NCI-H187 treated with DMSO at 0.1 percent for 48 hours (cell line): Measurements from ENCODE around the gene MAN1A1.
"Not testable (repeated sequence)": the region's sequence is repeated elsewhere in the genome, so short reads cannot be mapped to it uniquely, and the experiment has no call there.

Experiments
- DNase-seq: peaks from one replicate; lab custom pipeline; 2025; lab: John Stamatoyannopoulos, UW

The MAN1A1 gene

GRCh38 chr6:119349361-119350201, at the start of gene MAN1A1:
Gene MAN1A1, minus strand, starts transcription at chr6:119349761. Its CDS starts 696 bp downstream, at chr6:119349065.
- DNase-seq, result no peak

- no peak for DNase-seq
Measured at GRCh38 chr6:119395192-119395591, 45.6 kb upstream of the MAN1A1 start.

- DNase-seq, result no peak
Measured at GRCh38 chr6:119390247-119390793, 40.8 kb upstream of the MAN1A1 start.

- DNase-seq, result no peak
Measured at GRCh38 chr6:119385994-119386393, 36.4 kb upstream of the MAN1A1 start.

- no peak for DNase-seq
Measured at GRCh38 chr6:119384444-119384843, 34.9 kb upstream of the MAN1A1 start.

- DNase-seq, result no peak
Measured at GRCh38 chr6:119379809-119380208, 30.2 kb upstream of the MAN1A1 start.

- DNase-seq, result not testable (repeated sequence)
Measured at GRCh38 chr6:119377043-119377442, 27.5 kb upstream of the MAN1A1 start.

- no peak for DNase-seq
Measured at GRCh38 chr6:119370080-119370479, 20.5 kb upstream of the MAN1A1 start.

- no peak for DNase-seq
Measured at GRCh38 chr6:119368921-119369320, 19.4 kb upstream of the MAN1A1 start.

- no peak for DNase-seq
Measured at GRCh38 chr6:119361209-119361608, 11.6 kb upstream of the MAN1A1 start.

GRCh38 chr6:119360262-119360915, 10.8 kb upstream of the MAN1A1 start:
- DNase-seq, result no peak

- no peak for DNase-seq
Measured at GRCh38 chr6:119355890-119356289, 6.3 kb upstream of the MAN1A1 start.

- DNase-seq, result no peak
Measured at GRCh38 chr6:119355157-119355556, 5.6 kb upstream of the MAN1A1 start.

- no peak for DNase-seq
Measured at GRCh38 chr6:119353696-119354095, 4.1 kb upstream of the MAN1A1 start.

GRCh38 chr6:119352001-119352400, 2.4 kb upstream of the MAN1A1 start:
- DNase-seq, result no peak

GRCh38 chr6:119350952-119351372, 1.4 kb upstream of the MAN1A1 start:
- no peak for DNase-seq

- no peak for DNase-seq
Measured at GRCh38 chr6:119350202-119350951, 816 bp upstream of the MAN1A1 start.

- DNase-seq, result no peak
Measured at GRCh38 chr6:119348748-119349360, 707 bp downstream of the MAN1A1 start.

- DNase-seq, result no peak
Measured at GRCh38 chr6:119348096-119348747, 1.3 kb downstream of the MAN1A1 start.

GRCh38 chr6:119347466-119348095, 2.0 kb downstream of the MAN1A1 start:
- DNase-seq, result no peak

- no peak for DNase-seq
Measured at GRCh38 chr6:119346936-119347335, 2.6 kb downstream of the MAN1A1 start.
